Left lobe of liver (tissue), 2 donors: ENCODE measurements around the gene PDE10A. TPM values are rescaled to one million over a fixed set of nuclear protein-coding genes. Genes with fewer than 3 reads are reported as not detected.
A peak's percentile ranks its signal among the peaks of the same experiment; 100 is the strongest.

Experiments
- ATAC-seq: fragments of 200-7000 bp; cut with Tn5 transposase; one replicate; pipeline ENCODE4 v1.9.1; 2020; ENCODE audit warnings: mild to moderate bottlenecking, moderate library complexity
- DNase-seq: peaks from one replicate; pipeline ENCODE4 v3.0.0-alpha.2; 2020; ENCODE audit warnings: low spot score
- total RNA-seq: library from RNA; stranded (reverse); gene quantifications from one replicate; pipeline ENCODE4 v1.2.1, GENCODE V29; 2021
- donor health status: DM: no; HTN: no; CAD: no; lungs with moderate emphysema.
- donor health status: DM: no; HTN: yes; CAD: no.

The PDE10A gene
- total RNA-seq, 1 donor from 2014 or later = 0.45 TPM

DNA sequence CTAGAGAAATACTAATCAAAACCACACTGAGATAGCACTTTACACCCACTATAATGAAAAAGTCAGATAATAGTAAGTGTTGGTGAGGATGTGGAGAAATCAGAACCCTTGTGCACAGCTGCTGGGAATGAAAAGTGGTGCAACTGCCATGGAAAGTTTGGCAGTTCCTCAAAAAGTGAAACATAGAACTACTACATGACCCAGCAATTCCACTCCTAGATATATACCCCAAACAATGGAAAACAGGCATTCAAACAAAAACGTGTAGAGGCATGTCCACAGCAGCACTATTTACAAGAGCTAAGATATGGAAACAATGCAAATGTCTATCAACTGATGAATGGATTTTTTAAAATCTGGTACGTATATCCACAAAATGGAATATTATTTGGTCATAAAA lies 236.1 kb downstream of the PDE10A start:
- ATAC-seq = no peak
- no peak for DNase-seq

- ATAC-seq (no peak), DNase-seq (no peak)
Measured at GRCh38 chr6:165422192-165422591, 240.8 kb downstream of the PDE10A start.

DNA sequence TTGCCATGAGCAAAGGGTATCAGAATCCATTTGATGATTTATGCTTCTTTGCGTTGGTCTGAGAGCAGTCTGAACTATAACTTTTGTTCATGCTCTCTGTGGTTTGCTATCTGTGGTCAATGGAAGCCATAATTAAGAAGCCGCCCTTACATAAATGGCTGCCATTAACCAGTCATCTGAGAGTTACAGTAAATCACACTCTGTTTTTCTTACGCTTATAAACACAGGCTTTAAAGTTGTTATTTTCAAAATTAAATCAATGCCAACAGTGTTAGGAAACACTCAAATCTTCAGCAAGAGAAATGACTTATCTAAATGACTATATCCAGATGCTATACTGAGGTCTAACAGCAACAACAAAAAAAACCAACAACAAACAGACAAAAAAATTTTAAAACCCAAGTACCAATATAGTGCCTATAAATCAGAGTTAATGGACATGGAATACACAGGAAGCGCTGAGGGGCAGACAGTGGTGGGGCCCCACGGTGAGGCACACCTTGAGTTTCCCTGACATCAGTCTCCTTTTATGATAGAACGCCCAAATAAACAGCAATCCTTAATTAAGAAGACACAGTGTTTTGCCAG lies 245.7 kb downstream of the PDE10A start:
- DNase-seq (no peak), ATAC-seq (no peak)

- ATAC-seq (no peak), DNase-seq (no peak)
Measured at GRCh38 chr6:165404697-165405096, 258.3 kb downstream of the PDE10A start.

GRCh38 chr6:165404296-165404695 lies 258.7 kb downstream of the PDE10A start:
- DNase-seq = no peak
- no peak for ATAC-seq

GRCh38 chr6:165403006-165403595 lies 259.9 kb downstream of the PDE10A start:
- DNase-seq (no peak), ATAC-seq (no peak)

DNA sequence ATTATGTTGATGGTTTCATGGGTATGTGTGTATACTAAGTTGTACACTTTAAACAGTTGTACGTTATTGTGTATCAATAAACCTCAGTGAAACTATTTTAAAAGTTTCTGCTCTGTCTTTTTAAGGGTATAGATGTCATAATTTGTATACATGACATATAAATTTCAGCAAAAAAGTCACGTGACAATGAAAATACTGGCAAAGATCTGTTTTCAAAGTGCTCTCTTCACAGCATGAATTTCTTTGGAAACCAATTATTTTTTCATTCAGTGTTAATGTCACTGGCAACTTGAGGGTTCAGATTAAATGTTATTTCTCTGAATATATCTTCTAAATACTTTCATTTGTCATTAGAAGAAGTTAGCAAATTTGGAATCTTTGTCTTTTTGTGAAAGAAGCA lies 261.9 kb downstream of the PDE10A start:
- DNase-seq (no peak), ATAC-seq (no peak)

DNA sequence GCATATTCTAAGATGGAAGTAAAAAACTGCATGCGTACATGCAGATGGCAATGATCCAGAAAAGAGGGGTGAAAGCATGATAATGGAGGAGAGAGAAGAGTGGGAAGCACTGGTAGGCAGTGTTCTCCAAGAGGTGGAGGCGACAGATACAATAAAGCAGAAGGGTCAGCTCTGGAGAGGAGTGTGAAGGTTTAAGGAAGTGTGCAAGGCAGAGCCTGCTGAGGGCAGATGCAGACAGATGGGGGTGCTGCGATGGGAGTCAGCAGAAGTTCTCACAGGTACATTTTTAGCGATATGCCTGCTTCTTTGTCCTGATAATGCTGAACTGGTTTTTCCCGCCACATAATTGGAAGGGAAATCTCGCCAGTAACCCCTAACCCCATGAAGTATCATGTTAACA lies 272.6 kb downstream of the PDE10A start:
- no peak for DNase-seq
- ATAC-seq = no peak

DNA sequence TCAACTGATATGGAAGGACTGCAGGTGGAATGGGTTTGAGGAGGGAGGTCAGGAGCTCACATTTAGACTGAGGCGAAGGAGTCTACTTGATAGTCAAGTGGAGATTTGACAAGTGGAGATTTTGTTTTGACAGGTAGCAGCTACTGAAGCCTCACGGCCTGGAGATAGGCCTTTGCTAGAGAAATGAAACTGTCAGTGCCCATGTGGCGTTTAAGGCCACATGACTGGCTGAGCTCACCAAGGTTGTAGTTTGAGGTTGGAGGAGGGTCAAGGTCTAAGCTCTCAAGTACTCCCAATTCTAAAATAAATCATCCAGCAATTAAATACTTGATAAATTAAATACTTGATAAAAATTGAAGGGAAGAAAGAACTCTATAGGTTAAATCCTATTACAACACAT lies 273.5 kb downstream of the PDE10A start:
- no peak for ATAC-seq
- DNase-seq = no peak

GRCh38 chr6:165383323-165383722 lies 279.7 kb downstream of the PDE10A start:
- ATAC-seq = no peak

GRCh38 chr6:165376100-165376499 lies 286.9 kb downstream of the PDE10A start:
- ATAC-seq (no peak), DNase-seq (no peak)

More at GRCh38 chr6:165383323-165383722, 279.7 kb downstream of the PDE10A start:
- no peak for DNase-seq

DNA sequence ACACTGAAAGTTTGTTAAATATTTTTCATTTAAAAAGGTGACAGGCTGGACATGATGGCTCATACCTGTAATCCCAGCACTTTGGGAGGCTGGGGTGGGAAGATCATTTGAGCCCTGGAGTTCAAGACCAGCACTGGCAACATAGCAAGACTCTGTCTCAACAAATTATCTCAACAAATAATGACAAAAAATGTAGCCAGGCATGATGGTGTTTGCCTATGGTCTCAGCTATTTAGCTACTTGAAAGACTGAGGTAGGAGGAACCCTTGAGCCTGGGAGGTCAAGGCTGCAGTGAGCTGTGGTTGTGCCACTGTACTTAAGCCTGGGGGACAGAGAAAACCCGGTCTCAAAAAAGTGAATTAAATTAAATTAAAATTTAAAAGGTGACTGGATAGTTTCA lies 297.7 kb downstream of the PDE10A start:
- ATAC-seq = no peak
- DNase-seq = no peak

- ATAC-seq (no peak), DNase-seq (no peak)
Measured at GRCh38 chr6:165345700-165346099, 317.3 kb downstream of the PDE10A start.

- ATAC-seq (no peak), DNase-seq (no peak)
Measured at GRCh38 chr6:165340532-165340931, 322.5 kb downstream of the PDE10A start.

DNA sequence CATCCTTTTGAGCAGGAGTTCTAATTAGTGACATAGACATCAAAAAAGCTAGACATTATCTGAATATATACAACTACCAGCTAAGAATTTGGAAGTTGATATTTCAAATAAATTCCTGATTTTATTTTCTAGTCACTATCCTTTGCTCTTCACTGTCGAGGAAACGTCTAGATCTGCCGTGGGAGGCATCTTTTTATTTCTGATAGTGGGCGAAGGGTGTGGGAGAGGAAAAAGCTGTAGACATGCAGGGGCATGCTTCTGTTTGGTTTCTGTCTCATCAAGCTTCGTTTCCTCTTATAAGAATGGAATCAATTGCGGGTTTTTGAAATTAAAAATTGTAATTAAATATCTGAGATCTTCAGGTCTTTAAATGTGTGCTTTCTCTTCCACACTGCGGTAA lies 337.4 kb downstream of the PDE10A start:
- no peak for ATAC-seq
- no peak for DNase-seq

DNA sequence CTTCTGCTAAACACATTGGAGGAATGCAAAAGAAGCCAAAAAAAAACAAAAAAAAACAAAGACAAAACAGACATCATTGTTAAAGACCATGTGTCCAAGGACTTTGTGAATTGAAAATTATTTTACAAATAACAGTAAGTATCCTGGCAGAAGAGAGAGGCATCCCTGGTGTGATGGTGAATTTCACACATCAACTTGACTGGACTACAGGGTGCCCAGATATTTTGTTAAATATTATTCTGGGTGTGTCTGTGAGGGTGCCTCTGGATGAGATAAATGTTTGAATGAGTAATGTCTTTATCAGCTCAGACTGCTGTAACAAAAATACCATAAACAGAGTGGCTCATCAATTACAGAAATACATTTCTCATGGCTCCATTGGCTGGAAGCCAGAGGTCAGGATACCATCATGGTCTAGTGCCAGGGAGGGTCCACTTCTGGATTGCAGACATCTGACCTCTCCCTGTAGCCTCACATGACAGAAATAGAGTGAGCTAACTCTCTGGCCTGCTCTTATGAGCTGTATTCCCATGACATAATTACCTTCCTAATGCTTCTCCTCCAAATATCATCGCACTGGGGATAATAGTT lies 341.4 kb downstream of the PDE10A start:
- ATAC-seq (no peak), DNase-seq (no peak)

DNA sequence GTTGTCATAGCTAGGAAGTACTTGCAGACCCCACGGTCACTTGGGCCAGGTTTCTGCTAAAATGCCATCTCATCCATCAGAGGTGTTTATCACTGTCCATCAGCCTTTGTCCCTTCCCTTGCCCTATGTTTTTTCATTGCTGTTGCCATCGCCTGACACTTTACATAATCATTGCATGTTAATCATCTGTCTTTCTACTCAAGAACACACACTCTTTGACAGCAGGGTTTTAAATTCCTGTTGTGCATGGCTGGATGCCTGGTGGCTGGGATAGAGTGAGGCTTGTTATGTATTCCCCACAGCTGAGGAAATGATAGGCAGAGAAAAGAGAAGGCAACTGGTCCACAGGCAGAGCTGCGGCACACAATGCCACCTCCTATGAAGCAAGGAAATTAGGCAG lies 341.9 kb downstream of the PDE10A start:
- no peak for DNase-seq
- ATAC-seq = no peak

DNA sequence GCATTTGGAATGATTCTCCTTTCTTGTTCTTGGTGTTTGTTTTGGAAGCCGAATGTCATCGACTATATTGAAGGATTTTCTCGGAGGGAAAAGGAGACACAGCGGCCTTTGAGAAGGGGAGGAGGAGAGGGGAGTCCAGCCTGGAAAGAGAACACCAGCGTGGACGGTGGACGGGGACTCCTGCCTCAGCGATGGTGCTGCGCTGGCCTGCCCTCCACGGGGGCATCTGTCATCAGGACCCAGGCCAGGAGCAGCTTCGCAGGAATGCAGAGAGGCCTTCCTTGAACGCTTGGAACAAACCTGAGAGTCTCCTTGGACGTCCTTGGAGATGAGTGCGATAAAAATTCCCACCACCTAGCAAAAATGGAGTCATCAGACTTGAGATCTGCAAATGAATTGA lies 345.3 kb downstream of the PDE10A start:
- DNase-seq (no peak), ATAC-seq (no peak)

- DNase-seq (no peak), ATAC-seq (peak; percentile 25)
Measured at GRCh38 chr6:165308926-165309731, 353.9 kb downstream of the PDE10A start, which contains the start of gene C6orf118. Gene C6orf118, minus strand, starts transcription at chr6:165309605. Its CDS starts 19 bp downstream, at chr6:165309586.

- DNase-seq (no peak), ATAC-seq (no peak)
Measured at GRCh38 chr6:165306955-165307354, 356.1 kb downstream of the PDE10A start.

- ATAC-seq (no peak), DNase-seq (no peak)
Measured at GRCh38 chr6:165301372-165302246, 361.4 kb downstream of the PDE10A start.
